VCaP (cell line): ENCODE measurements around the gene NQO1.
"Not testable (repeated sequence)": the region's sequence is repeated elsewhere in the genome, so short reads cannot be mapped to it uniquely, and the experiment has no call there.

Experiments used
- H3K27ac ChIP-seq: fragments of 450-650 bp; 2 replicates; pipeline ENCODE4 v1.5.1; 2017
- TF ChIP-seq, protein P1 (sequence below): fragments of 450-650 bp; conservative IDR thresholded peaks from 2 replicates; pipeline ENCODE4 v1.5.1; 2017; ENCODE audit warnings: mild to moderate bottlenecking, moderate library complexity

NQO1 gene

GRCh38 chr16:69732101-69732500 lies 5.7 kb upstream of the NQO1 start:
- no peak overlapping the region for H3K27ac ChIP-seq
- TF ChIP-seq, protein P1, sequence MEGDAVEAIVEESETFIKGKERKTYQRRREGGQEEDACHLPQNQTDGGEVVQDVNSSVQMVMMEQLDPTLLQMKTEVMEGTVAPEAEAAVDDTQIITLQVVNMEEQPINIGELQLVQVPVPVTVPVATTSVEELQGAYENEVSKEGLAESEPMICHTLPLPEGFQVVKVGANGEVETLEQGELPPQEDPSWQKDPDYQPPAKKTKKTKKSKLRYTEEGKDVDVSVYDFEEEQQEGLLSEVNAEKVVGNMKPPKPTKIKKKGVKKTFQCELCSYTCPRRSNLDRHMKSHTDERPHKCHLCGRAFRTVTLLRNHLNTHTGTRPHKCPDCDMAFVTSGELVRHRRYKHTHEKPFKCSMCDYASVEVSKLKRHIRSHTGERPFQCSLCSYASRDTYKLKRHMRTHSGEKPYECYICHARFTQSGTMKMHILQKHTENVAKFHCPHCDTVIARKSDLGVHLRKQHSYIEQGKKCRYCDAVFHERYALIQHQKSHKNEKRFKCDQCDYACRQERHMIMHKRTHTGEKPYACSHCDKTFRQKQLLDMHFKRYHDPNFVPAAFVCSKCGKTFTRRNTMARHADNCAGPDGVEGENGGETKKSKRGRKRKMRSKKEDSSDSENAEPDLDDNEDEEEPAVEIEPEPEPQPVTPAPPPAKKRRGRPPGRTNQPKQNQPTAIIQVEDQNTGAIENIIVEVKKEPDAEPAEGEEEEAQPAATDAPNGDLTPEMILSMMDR: no peak

DNA sequence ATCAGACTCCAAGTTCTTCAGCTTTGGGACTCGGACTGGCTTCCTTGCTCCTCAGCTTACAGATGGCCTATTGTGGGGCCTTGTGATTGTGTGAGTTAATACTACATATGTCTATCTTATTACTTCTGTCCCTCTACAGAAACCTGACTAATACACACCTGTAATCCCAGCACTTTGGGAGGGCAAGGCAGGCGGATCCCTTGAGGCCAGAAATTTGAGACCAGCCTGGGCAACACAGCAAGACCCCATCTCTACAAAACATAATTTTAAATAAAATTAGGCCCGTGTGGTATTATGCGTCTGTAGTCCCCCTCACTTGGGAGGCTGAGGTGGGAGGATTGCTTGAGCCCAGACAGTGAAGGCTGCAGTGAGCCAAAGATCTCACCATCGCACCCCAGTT lies 4.9 kb upstream of the NQO1 start:
- H3K27ac ChIP-seq: not testable (repeated sequence)

- H3K27ac ChIP-seq: not testable (repeated sequence)
Observed at GRCh38 chr16:69729030-69729429, 2.7 kb upstream of the NQO1 start.

GRCh38 chr16:69727916-69728270 lies 1.5 kb upstream of the NQO1 start:
- no peak overlapping the region for H3K27ac ChIP-seq

DNA sequence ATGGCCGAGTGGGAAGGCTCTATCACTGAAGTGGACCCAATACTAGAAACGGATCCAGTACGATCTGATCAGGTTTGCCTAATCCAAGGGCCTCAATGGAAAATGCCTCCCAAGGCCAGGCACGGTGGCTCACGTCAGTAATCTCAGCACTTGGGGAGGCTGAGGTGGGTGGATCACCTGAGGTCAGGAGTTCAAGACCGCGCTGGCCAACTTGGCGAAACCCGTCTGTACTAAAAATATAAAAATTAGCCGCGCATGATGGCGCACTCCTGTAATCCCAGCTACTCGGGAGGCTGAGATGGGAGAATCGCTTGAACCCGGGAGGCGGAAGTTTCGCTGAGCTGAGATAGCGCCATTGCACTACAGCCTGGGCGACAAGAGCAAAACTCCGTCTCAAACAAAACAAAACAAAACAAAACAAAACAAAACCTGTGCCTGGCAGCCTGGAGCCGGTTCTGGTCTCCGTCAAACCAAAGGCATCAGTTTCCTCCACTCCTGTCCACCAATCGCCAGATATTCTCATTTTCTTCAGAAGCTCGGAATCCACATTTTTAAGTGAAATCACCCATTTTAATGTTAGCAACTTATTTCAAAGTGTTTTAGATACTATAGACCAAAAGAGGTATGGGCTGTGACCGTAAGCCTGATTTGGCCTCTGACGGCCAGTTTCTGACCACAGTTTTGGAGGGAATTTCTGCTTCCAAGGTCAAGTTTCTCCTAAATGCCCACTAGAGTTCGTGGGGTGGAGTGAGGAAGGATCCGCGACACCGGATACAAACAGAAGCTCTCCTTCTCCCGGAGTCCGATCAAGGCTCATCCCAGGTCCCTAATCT lies 664 bp downstream of the NQO1 start:
- TF ChIP-seq, protein P1: no peak
- H3K27ac ChIP-seq: peak overlapping the region; percentile 59

More at GRCh38 chr16:69727916-69728270, 1.5 kb upstream of the NQO1 start:
- TF ChIP-seq, protein P1: no peak

DNA sequence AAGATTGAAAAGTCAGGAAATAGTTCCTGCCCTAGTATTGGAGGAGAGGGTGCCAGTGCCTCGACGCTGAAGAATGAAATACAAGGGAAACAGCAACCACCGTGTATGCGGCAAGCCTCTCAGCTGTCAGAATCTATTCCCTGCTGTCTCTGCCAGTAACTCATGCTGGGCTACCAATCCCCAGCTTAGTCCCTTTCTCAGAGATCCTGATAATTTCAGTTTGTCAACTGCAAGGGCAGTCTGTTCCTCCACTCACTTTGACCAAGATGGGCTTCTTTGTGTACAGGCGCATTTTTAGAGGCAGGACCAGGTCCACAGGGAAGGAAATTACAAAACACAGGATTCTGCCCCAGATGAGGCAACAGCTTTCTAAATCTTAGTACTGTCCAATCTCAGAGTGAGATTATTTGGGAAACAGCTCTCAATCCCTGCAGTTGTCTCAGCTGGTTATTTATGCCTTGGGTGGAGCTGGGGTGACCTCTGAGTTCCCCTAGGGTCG lies 1.3 kb downstream of the NQO1 start:
- H3K27ac ChIP-seq: no peak overlapping the region
- TF ChIP-seq, protein P1: no peak

GRCh38 chr16:69724414-69724873 lies 1.9 kb downstream of the NQO1 start:
- TF ChIP-seq, protein P1: no peak
- H3K27ac ChIP-seq: no peak overlapping the region

- TF ChIP-seq, protein P1: no peak
- no peak overlapping the region for H3K27ac ChIP-seq
Observed at GRCh38 chr16:69721441-69721957, 4.9 kb downstream of the NQO1 start.
